ENCODE measurements around the gene MEX3D. TPM values are rescaled to one million over a fixed set of nuclear protein-coding genes. Genes with fewer than 3 reads are reported as not detected.

Gene MEX3D
- total and polyA plus RNA-seq, 2 donors from 2014 or later = 5.4 to 19.3 TPM

DNA sequence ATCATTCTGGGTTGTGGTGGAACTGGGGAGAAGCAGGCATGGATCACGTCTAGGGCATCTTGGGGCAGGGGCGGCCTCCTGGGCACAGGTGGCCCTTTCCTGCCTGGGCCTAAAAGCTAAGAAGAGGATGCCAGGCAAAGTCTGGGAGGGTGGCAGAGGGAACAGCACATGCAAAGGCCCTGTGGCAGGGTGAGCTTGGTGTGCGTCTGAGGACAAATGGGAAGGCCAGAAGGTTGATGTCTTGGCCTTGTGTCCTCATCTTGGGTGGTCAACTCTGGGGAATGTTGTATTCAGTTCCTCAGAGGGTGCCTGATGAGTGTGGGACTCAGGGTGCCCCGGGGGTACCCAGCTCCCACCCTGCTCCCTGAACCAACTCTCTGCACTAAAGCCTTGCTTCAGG, 49.7 kb downstream of the MEX3D start:
- H3K27me3 ChIP-seq (ENCODE audit: control insufficient read depth, insufficient read depth, low read length) = no peaks in the 10 kb centered on the region
- H3K9ac ChIP-seq (ENCODE audit: low read length in 3 of 3) = no peak overlapping the region
- no peaks in the 10 kb centered on the region for H3K9me3 ChIP-seq (ENCODE audit: control insufficient read depth in 2 of 3, insufficient read depth in 1 of 3, low read length in 3 of 3)
- intact Hi-C loops (cut with DNase I) = no loop called here
- no peaks in the 10 kb centered on the region for H3K4me1 ChIP-seq (ENCODE audit: control insufficient read depth in 2 of 3, insufficient read depth in 2 of 3, low read depth in 1 of 3, low read length in 3 of 3)
- H3K36me3 ChIP-seq (ENCODE audit: control insufficient read depth in 2 of 3, insufficient read depth in 3 of 3, low read length in 3 of 3) = no peaks in the 10 kb centered on the region
- DNase-seq (no peak), FAIRE-seq (no peak)
- TF ChIP-seq, protein P1, sequence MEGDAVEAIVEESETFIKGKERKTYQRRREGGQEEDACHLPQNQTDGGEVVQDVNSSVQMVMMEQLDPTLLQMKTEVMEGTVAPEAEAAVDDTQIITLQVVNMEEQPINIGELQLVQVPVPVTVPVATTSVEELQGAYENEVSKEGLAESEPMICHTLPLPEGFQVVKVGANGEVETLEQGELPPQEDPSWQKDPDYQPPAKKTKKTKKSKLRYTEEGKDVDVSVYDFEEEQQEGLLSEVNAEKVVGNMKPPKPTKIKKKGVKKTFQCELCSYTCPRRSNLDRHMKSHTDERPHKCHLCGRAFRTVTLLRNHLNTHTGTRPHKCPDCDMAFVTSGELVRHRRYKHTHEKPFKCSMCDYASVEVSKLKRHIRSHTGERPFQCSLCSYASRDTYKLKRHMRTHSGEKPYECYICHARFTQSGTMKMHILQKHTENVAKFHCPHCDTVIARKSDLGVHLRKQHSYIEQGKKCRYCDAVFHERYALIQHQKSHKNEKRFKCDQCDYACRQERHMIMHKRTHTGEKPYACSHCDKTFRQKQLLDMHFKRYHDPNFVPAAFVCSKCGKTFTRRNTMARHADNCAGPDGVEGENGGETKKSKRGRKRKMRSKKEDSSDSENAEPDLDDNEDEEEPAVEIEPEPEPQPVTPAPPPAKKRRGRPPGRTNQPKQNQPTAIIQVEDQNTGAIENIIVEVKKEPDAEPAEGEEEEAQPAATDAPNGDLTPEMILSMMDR (IDR thresholded peaks at IDR 0.05; ENCODE audit: borderline replicate concordance, extremely low read depth, insufficient read depth) = no peak
- H3K4me3 ChIP-seq (ENCODE audit: low read length in 3 of 3) = no peak overlapping the region
- no peak overlapping the region for H3K27ac ChIP-seq (ENCODE audit: low read depth in 2 of 2, low read length in 2 of 2)

DNA sequence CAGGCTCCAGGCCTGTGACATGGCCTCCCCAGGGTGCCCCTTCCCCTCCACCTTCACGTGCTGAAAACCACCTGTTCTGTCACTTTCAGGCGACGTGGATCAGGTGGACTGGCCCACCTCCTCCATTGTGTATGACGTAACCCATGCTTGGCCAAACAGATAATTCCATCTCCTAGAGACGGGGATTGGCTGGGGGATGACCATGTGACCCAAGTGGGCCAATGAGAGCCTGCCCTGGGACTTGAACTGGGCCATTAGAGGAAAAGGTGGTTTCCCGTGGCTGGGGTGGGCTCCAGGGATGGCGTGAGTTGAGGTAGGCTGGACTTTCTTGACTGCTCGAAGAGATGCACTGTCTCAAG, 51.8 kb downstream of the MEX3D start:
- Histone ChIP-seq H3K36me3 (ENCODE audit: control insufficient read depth in 2 of 3, insufficient read depth in 3 of 3, low read length in 3 of 3) (no peaks in the 10 kb centered on the region), H3K9me3 (ENCODE audit: control insufficient read depth in 2 of 3, insufficient read depth in 1 of 3, low read length in 3 of 3) (no peaks in the 10 kb centered on the region), H3K4me1 (ENCODE audit: control insufficient read depth in 2 of 3, insufficient read depth in 2 of 3, low read depth in 1 of 3, low read length in 3 of 3) (no peaks in the 10 kb centered on the region), H3K4me3 (ENCODE audit: low read length in 3 of 3) (no peak overlapping the region), H3K27me3 (ENCODE audit: control insufficient read depth, insufficient read depth, low read length) (no peaks in the 10 kb centered on the region), H3K27ac (ENCODE audit: low read depth in 2 of 2, low read length in 2 of 2) (no peak overlapping the region), H3K9ac (ENCODE audit: low read length in 3 of 3) (no peak overlapping the region)
- no peak for DNase-seq
- intact Hi-C loops (cut with DNase I) = no loop called here
- no peak for FAIRE-seq
- TF ChIP-seq, protein P1 (IDR thresholded peaks at IDR 0.05; ENCODE audit: borderline replicate concordance, extremely low read depth, insufficient read depth) = no peak

DNA sequence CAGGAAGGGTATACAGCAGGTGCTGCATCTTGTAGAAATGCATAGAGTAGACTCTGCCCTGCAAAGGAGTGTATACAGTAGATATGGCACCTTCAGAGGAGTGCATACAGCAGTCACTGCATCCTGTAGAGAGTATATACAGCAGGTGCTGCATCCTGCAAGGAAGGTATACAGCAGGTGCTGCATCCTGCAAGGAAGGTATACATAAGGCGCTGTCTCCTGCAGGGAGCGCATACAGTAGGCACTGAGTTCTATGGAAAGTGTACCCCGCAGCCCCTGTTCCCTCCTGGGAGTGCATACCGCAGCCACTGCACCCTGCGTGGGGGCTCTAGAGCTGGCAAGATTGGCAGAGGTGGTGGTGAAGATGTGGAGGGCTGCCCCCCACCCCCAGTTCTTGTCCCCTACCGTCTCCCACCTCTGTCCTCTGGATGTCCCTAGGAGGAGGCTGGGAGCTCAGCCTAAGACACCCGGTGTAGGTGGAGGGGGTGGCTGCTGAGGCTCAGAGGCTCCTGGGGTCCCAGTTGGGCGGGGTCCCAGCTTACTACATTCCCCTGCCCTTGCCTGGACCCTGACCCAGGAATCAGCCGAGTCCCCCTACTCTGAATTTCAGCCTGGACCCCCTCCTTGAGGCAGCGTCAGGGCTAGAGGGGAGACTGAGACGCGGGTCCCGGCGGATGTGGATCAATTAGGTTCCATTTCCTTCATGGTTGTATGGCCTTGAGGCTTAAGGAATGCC, 53.0 kb downstream of the MEX3D start:
- no peak overlapping the region for H3K27ac ChIP-seq (ENCODE audit: low read depth in 2 of 2, low read length in 2 of 2)
- peaks cover 2% of the 10 kb centered on the region for H3K27me3 ChIP-seq (ENCODE audit: control insufficient read depth, insufficient read depth, low read length)
- no peak overlapping the region for H3K4me3 ChIP-seq (ENCODE audit: low read length in 3 of 3)
- no peak for DNase-seq
- no peaks in the 10 kb centered on the region for H3K36me3 ChIP-seq (ENCODE audit: control insufficient read depth in 2 of 3, insufficient read depth in 3 of 3, low read length in 3 of 3)
- TF ChIP-seq, protein P1 (IDR thresholded peaks at IDR 0.05; ENCODE audit: borderline replicate concordance, extremely low read depth, insufficient read depth) = no peak
- no peak for FAIRE-seq
- no peaks in the 10 kb centered on the region for H3K4me1 ChIP-seq (ENCODE audit: control insufficient read depth in 2 of 3, insufficient read depth in 2 of 3, low read depth in 1 of 3, low read length in 3 of 3)
- no peaks in the 10 kb centered on the region for H3K9me3 ChIP-seq (ENCODE audit: control insufficient read depth in 2 of 3, insufficient read depth in 1 of 3, low read length in 3 of 3)
- intact Hi-C loops (cut with DNase I) = no loop called here
- H3K9ac ChIP-seq (ENCODE audit: low read length in 3 of 3) = no peak overlapping the region

DNA sequence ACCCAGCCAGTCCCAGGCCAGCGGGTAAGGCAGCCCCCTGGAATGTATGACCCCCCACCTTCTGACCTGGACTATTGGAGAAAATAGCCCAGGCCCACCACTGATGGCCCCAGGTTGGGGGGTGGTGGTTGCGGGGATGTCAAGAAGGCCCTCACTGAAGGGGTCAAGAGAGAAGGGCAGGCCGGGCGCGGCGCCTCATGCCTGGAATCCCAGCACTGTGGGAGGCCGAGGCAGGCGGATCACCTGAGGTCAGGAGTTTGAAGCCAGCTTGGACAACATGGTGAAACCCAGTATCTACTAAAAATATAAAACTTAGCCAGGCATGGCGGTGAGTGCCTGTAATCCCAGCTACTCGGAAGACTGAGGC, 53.8 kb downstream of the MEX3D start:
- Histone ChIP-seq H3K9me3 (ENCODE audit: control insufficient read depth in 2 of 3, insufficient read depth in 1 of 3, low read length in 3 of 3) (no peaks in the 10 kb centered on the region), H3K27ac (ENCODE audit: low read depth in 2 of 2, low read length in 2 of 2) (no peak overlapping the region), H3K27me3 (ENCODE audit: control insufficient read depth, insufficient read depth, low read length) (peaks cover 2% of the 10 kb centered on the region), H3K36me3 (ENCODE audit: control insufficient read depth in 2 of 3, insufficient read depth in 3 of 3, low read length in 3 of 3) (no peaks in the 10 kb centered on the region), H3K9ac (ENCODE audit: low read length in 3 of 3) (no peak overlapping the region), H3K4me3 (ENCODE audit: low read length in 3 of 3) (no peak overlapping the region), H3K4me1 (ENCODE audit: control insufficient read depth in 2 of 3, insufficient read depth in 2 of 3, low read depth in 1 of 3, low read length in 3 of 3) (no peaks in the 10 kb centered on the region)
- TF ChIP-seq, protein P1 (IDR thresholded peaks at IDR 0.05; ENCODE audit: borderline replicate concordance, extremely low read depth, insufficient read depth) = no peak
- intact Hi-C loops (cut with DNase I) = no loop called here
- FAIRE-seq (no peak), DNase-seq (no peak)
